Loucy (cell line): ENCODE measurements around the gene ALG12.

Source experiments
- H2AFZ ChIP-seq: fragments of 200-600 bp; sonication (generic); 2 replicates; pipeline ENCODE4 v1.6.0; 2016; ENCODE audit warnings: antibody characterized with exemption, mild to moderate bottlenecking, low read length, moderate library complexity
- H3F3A ChIP-seq: fragments of 200-600 bp; 2 replicates; pipeline ENCODE4 v1.6.0; 2016; ENCODE audit warnings: antibody characterized with exemption, low read depth, mild to moderate bottlenecking
- H3K27me3 ChIP-seq: fragments of 200-600 bp; sonication (generic); 2 replicates; pipeline ENCODE4 v1.6.1; 2014; ENCODE audit warnings: low read length, mild to moderate bottlenecking; ENCODE audit not compliant: insufficient read depth, poor library complexity, severe bottlenecking
- H3K36me3 ChIP-seq: fragments of 200-600 bp; sonication (generic); 2 replicates; pipeline ENCODE4 v1.6.1; 2016; ENCODE audit warnings: low read length; ENCODE audit not compliant: insufficient read depth
- H3K4me1 ChIP-seq: fragments of 200-600 bp; sonication (generic); 2 replicates; pipeline ENCODE4 v1.5.1; 2014; ENCODE audit warnings: low read length, mild to moderate bottlenecking; ENCODE audit not compliant: insufficient read depth, poor library complexity, severe bottlenecking
- H3K4me2 ChIP-seq: fragments of 200-600 bp; sonication (generic); 2 replicates; pipeline ENCODE4 v1.6.0; 2014; ENCODE audit warnings: antibody characterized with exemption, low read length, low read depth, mild to moderate bottlenecking; ENCODE audit not compliant: poor library complexity, severe bottlenecking
- H3K4me3 ChIP-seq: fragments of 200-600 bp; sonication (generic); 2 replicates; pipeline ENCODE4 v1.5.1; 2014; ENCODE audit warnings: low read length, mild to moderate bottlenecking, mixed read lengths; ENCODE audit not compliant: poor library complexity, severe bottlenecking
- H3K79me2 ChIP-seq: fragments of 200-600 bp; sonication (generic); 2 replicates; pipeline ENCODE4 v1.6.1; 2014; ENCODE audit warnings: low read length; ENCODE audit not compliant: insufficient read depth
- H3K9ac ChIP-seq: fragments of 200-600 bp; sonication (generic); 2 replicates; pipeline ENCODE4 v1.6.0; 2014; ENCODE audit warnings: mild to moderate bottlenecking, low read depth, low read length, moderate library complexity; ENCODE audit not compliant: poor library complexity, severe bottlenecking
- H3K9me2 ChIP-seq: fragments of 200-600 bp; sonication (generic); replicated peaks from 2 replicates; pipeline ENCODE4 v1.6.1; 2016; ENCODE audit warnings: low read depth, low read length, mixed read lengths
- H3K9me3 ChIP-seq: fragments of 200-600 bp; sonication (generic); 2 replicates; pipeline ENCODE4 v1.6.1; 2014; ENCODE audit warnings: mild to moderate bottlenecking, antibody characterized with exemption, low read length, low read depth; ENCODE audit not compliant: insufficient read depth
- H4K20me1 ChIP-seq: fragments of 200-600 bp; sonication (generic); 2 replicates; pipeline ENCODE4 v1.6.0; 2014; ENCODE audit warnings: antibody characterized with exemption, low read length, mild to moderate bottlenecking; ENCODE audit not compliant: insufficient read depth, poor library complexity, severe bottlenecking
- EZH2phosphoT487 ChIP-seq: fragments of 200-600 bp; IDR thresholded peaks from 2 replicates; pipeline ENCODE4 v1.6.1; 2018; ENCODE audit warnings: antibody characterized with exemption, mild to moderate bottlenecking, moderate library complexity, borderline replicate concordance
- TF ChIP-seq, protein P1 (sequence below): fragments of 200-600 bp; sonication (generic); conservative IDR thresholded peaks from 2 replicates; pipeline ENCODE4 v1.5.1; 2014; ENCODE audit warnings: mild to moderate bottlenecking, antibody characterized with exemption, low read length

Gene ALG12

GRCh38 chr22:49901457-49901856 is 16.8 kb downstream of the ALG12 start:
- Histone ChIP-seq H3K79me2 (no peaks in the 10 kb centered on the region; the same call in 1 of the 2 replicates), H4K20me1 (no peaks in the 10 kb centered on the region), H3K36me3 (peaks cover 15% of the 10 kb centered on the region; the same call in 1 of the 2 replicates), H3K4me2 (no peak overlapping the region), H3K27me3 (no peaks in the 10 kb centered on the region), H3K9me3 (no peaks in the 10 kb centered on the region), H3K4me3 (no peak overlapping the region), H3F3A (no peaks in the 10 kb centered on the region), H3K9me2 (no peaks in the 10 kb centered on the region), H2AFZ (no peak overlapping the region), H3K4me1 (no peaks in the 10 kb centered on the region), H3K9ac (no peak overlapping the region)
- no peak for TF ChIP-seq EZH2phosphoT487

DNA sequence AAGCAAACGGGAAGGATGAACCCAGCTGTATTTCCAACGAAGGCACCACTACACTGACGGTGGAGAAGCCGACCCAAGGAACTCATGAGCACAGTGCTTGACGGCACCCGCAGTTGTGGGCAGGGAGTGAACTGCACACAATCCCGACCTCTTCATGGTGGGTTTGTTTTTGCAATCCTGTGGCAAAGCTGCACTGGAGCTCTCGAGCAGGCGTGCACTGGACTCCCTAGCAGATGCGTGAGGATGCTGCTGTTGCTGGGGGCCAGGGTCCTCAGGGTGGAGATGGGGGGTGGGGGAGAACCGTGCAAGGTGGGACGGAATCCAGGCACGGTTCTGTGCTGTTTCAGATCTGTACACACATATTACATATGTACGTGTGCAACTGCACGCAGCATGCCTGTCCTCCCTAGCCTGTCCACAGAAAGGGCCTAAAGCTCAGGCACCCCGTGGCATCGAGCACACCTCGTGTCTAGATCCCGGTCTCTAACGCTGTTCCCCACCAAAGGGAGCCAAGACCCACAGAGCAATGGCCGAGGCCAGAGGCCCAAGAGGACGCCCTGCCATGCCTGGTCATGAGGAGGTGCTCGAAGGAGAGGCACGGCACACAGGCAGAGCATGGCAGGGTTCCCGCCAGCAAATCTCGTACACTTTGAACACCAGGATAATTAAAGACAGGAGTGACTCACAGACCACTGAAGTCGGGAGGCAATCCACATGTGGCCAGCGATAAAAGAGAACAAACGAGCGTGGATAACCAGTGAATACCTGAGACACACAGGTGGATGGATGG is 17.6 kb downstream of the ALG12 start:
- no peaks in the 10 kb centered on the region for H3K27me3 ChIP-seq
- H2AFZ ChIP-seq: no peak overlapping the region
- no peaks in the 10 kb centered on the region for H3K9me2 ChIP-seq
- H3K9me3 ChIP-seq: no peaks in the 10 kb centered on the region
- H4K20me1 ChIP-seq: no peaks in the 10 kb centered on the region
- no peak overlapping the region for H3K9ac ChIP-seq
- no peak overlapping the region for H3K4me3 ChIP-seq
- no peaks in the 10 kb centered on the region; the same call in 1 of the 2 replicates for H3K79me2 ChIP-seq
- no peaks in the 10 kb centered on the region for H3F3A ChIP-seq
- peaks cover 15% of the 10 kb centered on the region; the same call in 1 of the 2 replicates for H3K36me3 ChIP-seq
- H3K4me2 ChIP-seq: no peak overlapping the region
- H3K4me1 ChIP-seq: no peaks in the 10 kb centered on the region
- TF ChIP-seq EZH2phosphoT487: no peak
- TF ChIP-seq, protein P1, sequence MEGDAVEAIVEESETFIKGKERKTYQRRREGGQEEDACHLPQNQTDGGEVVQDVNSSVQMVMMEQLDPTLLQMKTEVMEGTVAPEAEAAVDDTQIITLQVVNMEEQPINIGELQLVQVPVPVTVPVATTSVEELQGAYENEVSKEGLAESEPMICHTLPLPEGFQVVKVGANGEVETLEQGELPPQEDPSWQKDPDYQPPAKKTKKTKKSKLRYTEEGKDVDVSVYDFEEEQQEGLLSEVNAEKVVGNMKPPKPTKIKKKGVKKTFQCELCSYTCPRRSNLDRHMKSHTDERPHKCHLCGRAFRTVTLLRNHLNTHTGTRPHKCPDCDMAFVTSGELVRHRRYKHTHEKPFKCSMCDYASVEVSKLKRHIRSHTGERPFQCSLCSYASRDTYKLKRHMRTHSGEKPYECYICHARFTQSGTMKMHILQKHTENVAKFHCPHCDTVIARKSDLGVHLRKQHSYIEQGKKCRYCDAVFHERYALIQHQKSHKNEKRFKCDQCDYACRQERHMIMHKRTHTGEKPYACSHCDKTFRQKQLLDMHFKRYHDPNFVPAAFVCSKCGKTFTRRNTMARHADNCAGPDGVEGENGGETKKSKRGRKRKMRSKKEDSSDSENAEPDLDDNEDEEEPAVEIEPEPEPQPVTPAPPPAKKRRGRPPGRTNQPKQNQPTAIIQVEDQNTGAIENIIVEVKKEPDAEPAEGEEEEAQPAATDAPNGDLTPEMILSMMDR: no peak

DNA sequence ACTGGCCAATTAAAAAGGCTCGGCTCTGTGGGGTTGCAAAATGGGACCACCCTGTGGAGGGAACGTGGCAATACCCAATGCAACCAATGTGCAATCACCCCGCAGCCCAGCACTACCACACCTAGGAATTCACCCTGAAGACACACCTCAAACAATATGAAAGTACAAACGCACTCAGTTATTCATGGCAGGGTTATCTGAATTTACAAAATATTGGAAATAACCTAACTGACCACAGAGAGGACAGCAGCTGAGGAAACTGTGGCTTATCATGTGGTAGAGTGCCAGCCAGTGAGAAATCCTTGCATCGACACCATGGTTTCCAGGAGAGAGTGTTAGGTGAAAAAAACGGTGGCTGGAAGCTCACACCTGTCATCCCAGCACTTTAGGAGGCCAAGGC is 18.7 kb downstream of the ALG12 start:
- H3K27me3 ChIP-seq: no peaks in the 10 kb centered on the region
- no peak overlapping the region for H3K9ac ChIP-seq
- H2AFZ ChIP-seq: no peak overlapping the region
- H3K9me2 ChIP-seq: no peaks in the 10 kb centered on the region
- no peaks in the 10 kb centered on the region for H3F3A ChIP-seq
- H3K4me3 ChIP-seq: no peak overlapping the region
- peaks cover 4% of the 10 kb centered on the region for H4K20me1 ChIP-seq
- H3K4me2 ChIP-seq: no peak overlapping the region
- no peaks in the 10 kb centered on the region for H3K9me3 ChIP-seq
- H3K79me2 ChIP-seq: no peaks in the 10 kb centered on the region; the same call in 1 of the 2 replicates
- TF ChIP-seq, protein P1: no peak
- TF ChIP-seq EZH2phosphoT487: no peak
- H3K36me3 ChIP-seq: peaks cover 22% of the 10 kb centered on the region; the same call in 1 of the 2 replicates
- H3K4me1 ChIP-seq: no peaks in the 10 kb centered on the region
